Epithelial cell of proximal tubule (primary cell): ENCODE measurements around the gene SGSM1. TPM values are rescaled to one million over a fixed set of nuclear protein-coding genes. Genes with fewer than 3 reads are reported as not detected.

Source experiments
- DNase-seq: peaks from one replicate; pipeline ENCODE4 v3.0.0-alpha.2; 2011; ENCODE audit warnings: low read depth
- H3K4me3 ChIP-seq: 2 replicates; pipeline ENCODE4 v1.5.1; 2011; ENCODE audit warnings: low read depth, mild to moderate bottlenecking, low read length
- total RNA-seq: library from RNA; depleted of rRNA; stranded (reverse); fragments of >200 nt; gene quantifications from 2 replicates; pipeline ENCODE4 v1.2.3, GENCODE V29; 2015
- TF ChIP-seq, protein P1 (sequence below): conservative IDR thresholded peaks from 2 replicates; pipeline ENCODE4 v1.5.1; 2012; ENCODE audit warnings: low read depth, mild to moderate bottlenecking, low read length

The SGSM1 gene
- total RNA-seq, 1 donor from 2014 or later, result under 0.01 TPM

DNA sequence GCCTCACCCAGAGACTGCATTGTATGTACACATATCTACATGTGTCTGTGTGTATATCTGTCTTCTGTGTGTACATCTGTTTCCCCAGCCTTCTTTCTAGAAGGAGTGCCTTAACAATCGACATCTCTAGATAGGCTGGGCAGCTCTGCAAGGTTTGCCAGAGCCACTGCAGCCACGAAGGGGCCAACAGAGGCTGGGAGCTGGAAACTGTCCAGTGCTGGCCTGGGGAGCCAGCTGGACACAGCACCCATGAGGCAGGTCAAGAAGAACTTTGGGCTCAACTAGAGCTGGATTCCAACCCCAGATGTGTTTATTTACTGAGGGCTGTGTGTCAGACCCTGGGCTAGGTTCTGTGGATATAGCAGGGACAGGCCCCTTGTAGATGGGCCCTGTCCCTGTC, 3.3 kb downstream of the SGSM1 start:
- no peak for DNase-seq
- TF ChIP-seq, protein P1, sequence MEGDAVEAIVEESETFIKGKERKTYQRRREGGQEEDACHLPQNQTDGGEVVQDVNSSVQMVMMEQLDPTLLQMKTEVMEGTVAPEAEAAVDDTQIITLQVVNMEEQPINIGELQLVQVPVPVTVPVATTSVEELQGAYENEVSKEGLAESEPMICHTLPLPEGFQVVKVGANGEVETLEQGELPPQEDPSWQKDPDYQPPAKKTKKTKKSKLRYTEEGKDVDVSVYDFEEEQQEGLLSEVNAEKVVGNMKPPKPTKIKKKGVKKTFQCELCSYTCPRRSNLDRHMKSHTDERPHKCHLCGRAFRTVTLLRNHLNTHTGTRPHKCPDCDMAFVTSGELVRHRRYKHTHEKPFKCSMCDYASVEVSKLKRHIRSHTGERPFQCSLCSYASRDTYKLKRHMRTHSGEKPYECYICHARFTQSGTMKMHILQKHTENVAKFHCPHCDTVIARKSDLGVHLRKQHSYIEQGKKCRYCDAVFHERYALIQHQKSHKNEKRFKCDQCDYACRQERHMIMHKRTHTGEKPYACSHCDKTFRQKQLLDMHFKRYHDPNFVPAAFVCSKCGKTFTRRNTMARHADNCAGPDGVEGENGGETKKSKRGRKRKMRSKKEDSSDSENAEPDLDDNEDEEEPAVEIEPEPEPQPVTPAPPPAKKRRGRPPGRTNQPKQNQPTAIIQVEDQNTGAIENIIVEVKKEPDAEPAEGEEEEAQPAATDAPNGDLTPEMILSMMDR, result no peak
- no peak overlapping the region for H3K4me3 ChIP-seq

DNA sequence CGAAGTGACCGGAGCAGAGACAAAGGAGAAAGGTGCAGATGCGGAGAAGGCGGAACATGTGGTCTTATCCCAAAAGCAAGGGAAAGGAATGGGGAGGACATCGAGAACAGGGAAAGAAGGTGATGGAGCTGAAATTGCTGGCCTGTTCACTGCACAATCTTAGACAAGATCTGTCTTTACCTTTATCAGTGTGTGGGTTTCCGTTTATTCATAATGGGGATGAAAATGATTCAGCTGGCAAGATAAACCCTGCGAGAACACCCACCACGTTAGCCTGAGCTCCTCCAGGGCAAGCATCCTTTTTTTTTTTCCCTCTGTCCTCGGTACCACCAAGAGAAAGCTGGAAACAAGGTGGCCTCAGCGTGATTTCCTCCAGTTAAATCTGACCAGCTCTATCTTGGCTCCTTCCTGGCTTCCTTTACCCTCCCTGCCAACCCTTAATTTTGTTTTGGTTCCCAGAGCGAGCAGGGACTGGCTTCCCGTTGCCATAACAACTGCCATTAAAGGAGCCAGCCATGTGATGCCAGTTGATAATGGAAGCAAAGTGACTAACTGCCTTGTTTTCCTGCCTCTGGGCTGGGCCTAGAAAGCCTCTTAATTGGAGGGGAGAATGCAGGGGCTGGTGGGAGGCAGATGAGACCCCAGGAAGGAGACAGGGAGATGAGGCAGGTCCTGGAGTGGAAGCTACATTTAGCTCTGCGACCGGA, 4.2 kb downstream of the SGSM1 start:
- TF ChIP-seq, protein P1, result no peak
- DNase-seq, result no peak
- H3K4me3 ChIP-seq, result no peak overlapping the region

DNA sequence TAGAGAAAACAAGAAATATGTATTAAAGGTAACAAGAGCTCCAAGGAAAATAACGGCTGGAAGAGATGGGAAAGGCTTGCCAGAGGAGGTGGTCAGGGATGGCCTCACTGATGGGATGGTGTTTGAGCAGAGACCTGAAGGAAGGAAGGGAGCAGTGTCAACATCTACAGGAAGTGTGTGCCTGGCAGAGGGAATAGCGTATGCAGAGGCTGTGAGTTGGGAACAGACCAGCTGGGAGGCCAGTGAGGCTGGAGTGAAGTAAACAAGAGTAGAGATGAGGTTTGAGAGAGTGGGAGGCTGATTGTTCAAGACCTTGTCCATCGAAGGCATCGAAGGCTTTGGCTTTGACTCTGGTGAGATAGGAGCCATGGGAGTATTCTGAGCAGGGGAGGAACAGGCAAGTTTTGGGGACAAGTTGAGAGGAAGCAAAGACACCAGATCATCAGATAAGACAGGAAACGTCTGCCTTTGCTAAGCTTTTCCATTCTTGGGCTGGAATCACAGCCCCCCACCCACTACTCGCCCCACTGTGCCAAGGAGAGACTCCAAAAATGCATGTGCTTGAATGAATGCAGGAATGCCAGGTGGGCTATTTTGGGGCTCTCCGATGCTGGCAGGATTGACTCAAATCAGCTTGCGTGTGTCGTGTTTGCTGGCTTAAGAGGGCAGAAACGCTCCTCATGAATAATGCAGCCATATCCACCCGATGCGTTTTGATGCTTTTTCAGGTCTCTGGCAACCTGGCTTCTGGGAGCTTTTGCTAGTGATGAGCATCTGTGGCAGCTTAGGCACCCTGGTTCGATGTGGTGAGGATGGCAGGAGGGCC, 7.2 kb downstream of the SGSM1 start:
- no peak for DNase-seq
- TF ChIP-seq, protein P1, result no peak
- no peak overlapping the region for H3K4me3 ChIP-seq

DNA sequence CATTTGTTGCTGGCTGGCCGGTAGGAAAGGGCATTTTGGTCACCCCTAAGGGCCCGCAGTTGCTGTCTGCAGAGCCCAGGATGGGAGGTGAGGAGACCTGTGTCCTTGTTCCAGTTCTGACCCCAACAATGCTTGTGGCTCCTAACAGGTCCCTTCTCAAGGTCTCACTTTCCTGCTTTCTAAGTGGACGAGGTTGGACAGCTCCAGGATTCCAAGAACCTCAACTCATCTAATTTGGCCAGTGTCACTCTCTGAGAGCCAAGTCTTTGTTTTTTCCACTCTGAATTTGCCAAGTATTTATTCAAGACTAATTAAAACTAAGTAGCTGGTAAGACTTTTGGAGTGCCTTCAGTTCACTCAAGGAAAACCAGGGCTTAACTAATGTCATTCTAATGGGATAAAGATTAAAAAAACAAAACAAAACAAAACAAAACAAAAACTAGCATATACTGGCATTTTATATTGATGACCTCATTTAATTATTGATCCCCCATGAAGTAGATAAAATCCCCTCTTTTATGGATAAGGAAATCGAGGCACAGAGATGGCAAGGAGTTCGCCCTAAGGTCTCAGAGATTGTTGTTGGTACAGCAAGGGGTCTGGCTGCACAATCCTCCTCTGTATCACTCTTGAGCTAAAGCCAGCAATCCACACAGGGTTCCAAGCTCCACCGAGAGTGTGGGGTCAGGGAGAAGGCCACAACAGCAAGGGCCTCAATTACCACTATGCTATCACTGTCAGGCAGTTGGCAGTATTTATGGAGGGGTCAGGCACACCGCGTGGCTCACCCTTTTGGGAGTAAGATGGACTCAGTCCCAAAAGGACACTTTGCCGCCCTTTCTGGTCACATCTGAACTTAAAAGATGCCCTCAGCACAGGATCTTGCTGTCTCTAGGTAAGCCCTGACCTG, 8.1 kb downstream of the SGSM1 start:
- H3K4me3 ChIP-seq, result no peak overlapping the region
- TF ChIP-seq, protein P1, result no peak
- DNase-seq, result no peak

DNA sequence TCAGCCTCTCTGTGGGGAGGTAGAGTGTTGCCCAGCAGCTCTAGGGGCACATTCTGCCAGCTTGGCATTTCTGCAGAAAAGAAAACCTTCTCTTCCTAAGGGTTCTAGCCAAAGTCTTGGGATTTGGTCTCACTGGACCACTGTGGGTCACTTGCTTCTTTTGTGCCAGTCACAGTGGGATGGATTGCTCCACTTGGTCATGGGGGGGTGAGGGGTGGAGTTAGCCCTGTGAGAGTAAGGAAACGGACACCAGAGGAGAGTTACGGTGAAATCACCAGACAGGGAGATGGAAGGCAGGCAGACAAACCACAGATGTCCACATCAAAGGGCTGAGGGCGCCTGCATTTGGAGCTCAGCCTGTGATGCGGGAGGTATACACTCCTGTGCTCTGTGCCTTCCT, 10.8 kb downstream of the SGSM1 start:
- H3K4me3 ChIP-seq, result no peak overlapping the region
- DNase-seq, result no peak
- TF ChIP-seq, protein P1, result no peak

DNA sequence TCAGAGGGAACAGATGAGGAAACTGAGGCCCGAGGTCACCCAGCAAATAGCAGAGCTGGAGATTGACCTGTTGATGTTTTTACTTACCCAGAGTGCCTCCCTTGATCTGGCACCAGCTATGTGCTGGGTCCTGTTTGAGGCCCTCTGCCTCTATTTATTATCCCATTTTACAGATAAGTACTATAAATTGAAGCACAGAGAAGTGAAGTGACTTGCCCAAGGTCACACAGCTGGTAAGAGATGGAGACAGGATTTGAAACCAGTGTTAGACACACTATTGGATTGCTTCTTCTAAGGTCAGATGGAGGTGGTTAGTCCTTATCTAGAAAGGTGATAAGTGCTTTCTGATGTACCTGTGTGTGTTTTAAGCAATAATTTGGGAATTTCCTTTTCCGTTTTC, 13.5 kb downstream of the SGSM1 start:
- no peak for DNase-seq
- TF ChIP-seq, protein P1, result no peak
- no peak overlapping the region for H3K4me3 ChIP-seq
